Activated naive CD8-positive, alpha-beta T cell treated with anti-CD3 and anti-CD28 coated beads, Interleukin-2, amount 50 U/mL, for 24 hours (primary cell): ENCODE results near the gene MAP1B.

Experiments used
- ATAC-seq: fragments of 150-1000 bp; cut with Tn5 transposase; one replicate; pipeline ENCODE4 v1.10.0; 2021
- DNase-seq: peaks from one replicate; pipeline ENCODE4 v3.0.0; 2021
- H3K27ac Mint-ChIP-seq: one replicate; pipeline ENCODE4 v1.8.0; 2021; ENCODE audit warnings: mild to moderate bottlenecking, mixed read lengths
- H3K27me3 Mint-ChIP-seq: one replicate; pipeline ENCODE4 v1.8.0; 2021; ENCODE audit warnings: mixed read lengths
- H3K36me3 Mint-ChIP-seq: one replicate; pipeline ENCODE4 v1.8.0; 2021; ENCODE audit warnings: low read depth, mixed read lengths
- H3K4me1 Mint-ChIP-seq: one replicate; pipeline ENCODE4 v1.8.0; 2021; ENCODE audit warnings: mixed read lengths
- H3K4me3 Mint-ChIP-seq: one replicate; pipeline ENCODE4 v1.8.0; 2021; ENCODE audit warnings: mild to moderate bottlenecking, moderate library complexity, mixed read lengths
- H3K9me3 Mint-ChIP-seq: one replicate; pipeline ENCODE4 v1.8.0; 2021; ENCODE audit warnings: mixed read lengths

MAP1B gene

DNA sequence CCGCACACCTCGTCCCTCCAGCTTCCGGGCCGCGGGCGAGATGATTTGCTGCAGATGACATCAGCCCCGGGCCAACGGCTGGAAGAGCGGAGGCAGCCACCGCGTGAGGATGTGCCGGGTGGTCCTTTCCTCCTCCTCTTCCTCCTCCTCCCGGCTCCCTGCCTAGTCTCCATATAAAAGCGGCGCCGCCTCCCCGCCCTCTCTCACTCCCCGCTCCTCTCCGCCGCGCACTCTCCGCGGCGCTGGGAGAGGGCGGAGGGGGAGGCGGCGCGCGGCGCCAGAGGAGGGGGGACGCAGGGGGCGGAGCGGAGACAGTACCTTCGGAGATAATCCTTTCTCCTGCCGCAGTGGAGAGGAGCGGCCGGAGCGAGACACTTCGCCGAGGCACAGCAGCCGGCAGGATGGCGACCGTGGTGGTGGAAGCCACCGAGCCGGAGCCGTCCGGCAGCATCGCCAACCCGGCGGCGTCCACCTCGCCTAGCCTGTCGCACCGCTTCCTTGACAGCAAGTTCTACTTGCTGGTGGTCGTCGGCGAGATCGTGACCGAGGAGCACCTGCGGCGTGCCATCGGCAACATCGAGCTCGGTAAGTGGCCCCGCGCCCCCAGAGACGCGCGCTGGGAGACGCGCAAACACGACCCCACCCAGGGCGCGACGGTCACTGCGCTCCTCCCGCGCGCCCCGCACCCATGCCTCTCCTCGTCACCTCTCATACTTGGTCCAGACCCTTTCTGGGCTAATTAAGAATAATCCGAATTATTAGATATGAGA is at the start of gene MAP1B:
Gene MAP1B, plus strand, starts transcription at position 345 of the 770 bp plus-strand sequence. Its CDS starts 57 bp downstream, at position 402.
- no peaks in the 10 kb centered on the region for H3K9me3 Mint-ChIP-seq
- ATAC-seq (peak; percentile 22), DNase-seq (peak; percentile 4)
- H3K4me1 Mint-ChIP-seq = peaks cover 9% of the 10 kb centered on the region
- H3K36me3 Mint-ChIP-seq = no peaks in the 10 kb centered on the region
- H3K27me3 Mint-ChIP-seq = peaks cover 67% of the 10 kb centered on the region
- H3K27ac Mint-ChIP-seq = no peak within 1 kb of the TSS
- peak within 1 kb of the TSS; percentile 38 for H3K4me3 Mint-ChIP-seq

DNA sequence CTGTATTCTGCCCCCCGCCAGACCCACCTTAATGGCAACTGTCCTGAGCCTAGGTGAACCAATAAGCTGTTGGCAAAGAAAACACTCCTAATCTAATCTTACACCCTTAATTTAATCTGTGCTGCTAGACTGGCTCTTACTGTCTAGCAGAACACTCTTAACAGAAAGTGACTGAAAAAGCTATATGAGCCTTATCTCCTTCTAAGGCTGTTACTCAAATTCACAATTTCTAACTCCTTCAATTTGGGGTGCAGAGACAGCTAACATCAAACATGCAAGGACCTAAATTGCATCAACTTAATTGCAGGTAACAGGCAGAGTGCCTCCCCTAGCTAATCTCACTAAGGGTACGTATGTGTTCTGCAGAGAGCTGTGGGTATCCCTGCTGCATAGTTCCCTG is 49.5 kb upstream of the MAP1B start:
- no peaks in the 10 kb centered on the region for H3K9me3 Mint-ChIP-seq
- H3K36me3 Mint-ChIP-seq = no peaks in the 10 kb centered on the region
- H3K27me3 Mint-ChIP-seq = peaks cover 9% of the 10 kb centered on the region
- no peak for ATAC-seq
- no peaks in the 10 kb centered on the region for H3K4me1 Mint-ChIP-seq
- no peak for DNase-seq
- no peak overlapping the region for H3K27ac Mint-ChIP-seq
- H3K4me3 Mint-ChIP-seq = no peak overlapping the region

DNA sequence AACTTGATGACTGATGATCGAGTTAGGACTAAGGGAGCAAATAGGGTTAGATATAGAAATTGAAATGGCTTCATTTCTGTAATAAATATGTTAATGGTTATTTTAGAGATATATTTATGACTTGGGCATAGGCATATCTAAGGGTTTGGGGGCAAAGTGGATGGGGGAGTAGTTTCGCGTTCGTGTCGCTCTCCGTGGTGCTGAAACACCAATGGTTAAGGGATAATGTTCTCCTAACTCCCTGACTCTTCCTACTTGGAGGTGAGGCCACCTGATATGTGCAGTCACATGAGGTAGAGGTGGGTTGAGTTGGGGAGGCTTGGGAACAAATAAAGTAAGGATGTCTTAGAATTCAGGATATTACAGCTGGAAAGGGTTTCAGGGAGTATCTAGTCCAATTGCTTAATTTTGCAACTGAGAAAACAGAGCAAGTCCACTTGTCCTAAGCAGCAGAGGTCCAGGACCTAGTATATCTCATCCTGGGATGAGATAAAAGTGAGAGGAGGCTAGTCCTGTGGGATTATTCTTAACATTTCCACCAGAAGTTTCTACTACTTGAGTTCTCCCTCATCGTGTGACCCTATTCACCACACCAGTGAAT is 44.0 kb upstream of the MAP1B start:
- no peaks in the 10 kb centered on the region for H3K4me1 Mint-ChIP-seq
- H3K27me3 Mint-ChIP-seq = peaks cover 12% of the 10 kb centered on the region
- no peaks in the 10 kb centered on the region for H3K9me3 Mint-ChIP-seq
- DNase-seq (peak; percentile 18), ATAC-seq (no peak)
- no peak overlapping the region for H3K4me3 Mint-ChIP-seq
- no peaks in the 10 kb centered on the region for H3K36me3 Mint-ChIP-seq
- H3K27ac Mint-ChIP-seq = no peak overlapping the region

DNA sequence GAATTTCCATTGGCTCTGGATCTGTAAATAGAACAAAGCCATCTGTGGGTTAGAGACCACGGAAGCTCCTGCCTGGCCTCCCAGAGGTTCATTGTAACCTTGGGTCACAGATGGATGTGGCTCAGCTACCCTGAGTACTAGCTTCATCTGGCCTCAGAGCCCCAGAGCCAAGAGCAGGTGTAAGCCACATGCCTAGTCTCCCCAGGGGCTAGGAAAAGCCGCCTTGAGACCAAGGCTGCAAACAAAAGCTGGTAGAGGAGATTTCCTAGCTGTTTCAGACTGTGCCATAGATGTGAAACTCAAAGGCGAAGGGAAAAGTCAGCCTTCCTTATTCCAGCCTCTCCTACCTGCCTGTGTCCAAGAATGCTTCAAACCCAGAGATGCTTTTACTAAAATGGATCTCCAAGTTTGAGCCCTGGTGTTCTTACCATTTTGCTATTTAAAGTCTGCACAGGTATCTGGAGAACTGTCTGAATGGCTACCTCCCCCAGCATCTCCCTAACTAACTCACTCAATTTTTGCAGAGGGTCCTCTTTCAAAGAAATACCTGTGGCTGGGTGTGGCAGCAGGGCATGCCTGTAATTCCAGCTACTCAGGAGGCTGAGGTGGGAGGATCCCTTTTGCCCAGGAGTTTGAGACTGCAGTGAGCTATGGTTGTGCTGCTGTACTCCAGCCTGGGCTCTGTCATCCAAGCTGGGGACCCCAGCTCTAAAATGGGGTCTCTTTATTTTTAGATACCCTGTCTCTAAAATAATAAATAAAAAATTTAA is 42.3 kb upstream of the MAP1B start:
- DNase-seq (no peak), ATAC-seq (no peak)
- no peak overlapping the region for H3K27ac Mint-ChIP-seq
- no peaks in the 10 kb centered on the region for H3K4me1 Mint-ChIP-seq
- H3K9me3 Mint-ChIP-seq = no peaks in the 10 kb centered on the region
- H3K36me3 Mint-ChIP-seq = no peaks in the 10 kb centered on the region
- H3K27me3 Mint-ChIP-seq = peaks cover 8% of the 10 kb centered on the region
- H3K4me3 Mint-ChIP-seq = no peak overlapping the region

DNA sequence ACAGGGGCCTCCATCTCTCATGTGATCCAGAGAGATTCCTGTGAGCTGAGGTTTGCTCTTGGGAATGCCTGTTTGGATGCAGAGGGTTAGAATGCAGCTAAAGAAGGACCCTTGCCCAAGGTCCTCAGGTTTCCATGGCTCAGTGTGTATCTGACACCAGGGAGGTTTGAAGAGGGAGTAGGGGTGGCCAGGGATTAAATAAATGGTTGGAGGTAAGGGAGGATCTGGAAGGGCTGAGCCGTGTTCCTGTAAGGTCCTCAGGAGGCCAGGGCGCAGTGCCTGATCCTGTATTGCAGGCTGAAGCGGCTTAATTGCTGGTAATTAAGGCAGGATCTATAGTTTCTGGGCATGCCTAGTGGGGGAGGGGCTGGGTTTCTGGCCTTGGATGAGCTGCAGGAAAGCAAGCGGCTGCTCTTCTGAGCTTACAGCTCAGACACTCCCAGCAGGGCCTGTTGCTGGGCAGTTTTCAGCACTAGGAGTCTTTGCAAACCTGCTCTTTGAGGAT is 41.5 kb upstream of the MAP1B start:
- no peak overlapping the region for H3K27ac Mint-ChIP-seq
- no peaks in the 10 kb centered on the region for H3K9me3 Mint-ChIP-seq
- H3K4me3 Mint-ChIP-seq = no peak overlapping the region
- H3K36me3 Mint-ChIP-seq = no peaks in the 10 kb centered on the region
- DNase-seq = no peak
- no peak for ATAC-seq
- peaks cover 8% of the 10 kb centered on the region for H3K27me3 Mint-ChIP-seq
- no peaks in the 10 kb centered on the region for H3K4me1 Mint-ChIP-seq

DNA sequence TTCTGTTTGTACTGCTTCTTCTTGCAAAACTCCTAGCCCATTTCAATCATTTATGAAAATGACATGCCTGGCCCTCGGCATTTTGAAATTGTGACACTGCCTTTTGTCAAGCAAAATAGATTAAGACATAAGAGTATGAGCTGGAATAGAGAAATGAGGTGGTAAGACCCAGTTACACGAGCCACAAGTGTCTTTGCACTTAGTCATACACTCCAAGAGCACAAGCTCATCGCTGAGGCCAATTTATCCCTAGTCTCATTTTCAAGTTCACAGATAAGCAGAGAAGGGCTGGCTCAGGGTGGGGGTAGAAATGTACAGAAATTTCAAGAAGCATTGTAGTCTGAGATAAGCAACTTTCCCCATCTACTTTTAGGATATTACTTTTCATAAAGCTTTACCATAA is 40.6 kb upstream of the MAP1B start:
- DNase-seq (no peak), ATAC-seq (no peak)
- Mint-ChIP-seq H3K27ac (no peak overlapping the region), H3K9me3 (no peaks in the 10 kb centered on the region), H3K4me3 (no peak overlapping the region), H3K4me1 (no peaks in the 10 kb centered on the region), H3K36me3 (no peaks in the 10 kb centered on the region), H3K27me3 (peaks cover 8% of the 10 kb centered on the region)

DNA sequence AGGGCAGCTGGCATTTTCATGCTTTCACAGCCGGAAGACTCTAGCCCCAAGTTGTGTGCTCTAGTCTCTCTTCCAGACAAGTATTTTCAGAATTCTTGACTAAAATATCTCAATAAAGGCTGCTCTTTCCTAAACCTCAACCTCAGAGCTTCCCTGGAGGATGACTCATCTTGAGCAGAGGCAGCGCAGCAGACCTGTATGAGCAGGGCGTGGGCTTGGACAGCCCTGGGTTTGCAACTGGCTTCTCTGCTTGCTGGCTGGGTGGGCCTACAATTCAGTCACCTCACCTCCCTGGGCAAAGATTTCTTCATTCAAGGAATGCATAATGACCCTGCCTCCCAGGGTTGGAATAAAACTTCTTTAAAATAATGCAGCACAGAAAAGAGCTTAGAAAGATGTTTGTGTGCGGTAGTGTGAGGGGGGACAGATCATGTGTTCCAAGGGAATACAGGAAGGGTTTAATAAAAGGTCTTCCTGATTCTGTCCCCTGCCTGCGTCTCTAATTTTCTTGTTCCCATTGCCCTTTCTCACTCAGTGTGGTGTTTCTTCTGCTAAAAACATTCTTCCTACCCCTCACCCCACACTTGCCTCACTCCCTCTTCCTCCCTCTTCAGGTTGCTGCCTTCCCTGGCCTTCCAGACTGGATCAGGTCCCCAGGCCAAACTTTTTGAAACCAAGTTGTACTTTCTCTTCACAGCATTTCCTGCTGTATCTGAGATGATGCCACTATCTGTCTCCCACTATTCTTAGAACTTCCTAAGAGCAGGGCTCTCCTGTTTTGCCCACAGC is 39.4 kb upstream of the MAP1B start:
- Mint-ChIP-seq H3K36me3 (no peaks in the 10 kb centered on the region), H3K27me3 (peaks cover 8% of the 10 kb centered on the region), H3K27ac (no peak overlapping the region), H3K4me1 (no peaks in the 10 kb centered on the region), H3K4me3 (no peak overlapping the region), H3K9me3 (no peaks in the 10 kb centered on the region)
- ATAC-seq (no peak), DNase-seq (no peak)

DNA sequence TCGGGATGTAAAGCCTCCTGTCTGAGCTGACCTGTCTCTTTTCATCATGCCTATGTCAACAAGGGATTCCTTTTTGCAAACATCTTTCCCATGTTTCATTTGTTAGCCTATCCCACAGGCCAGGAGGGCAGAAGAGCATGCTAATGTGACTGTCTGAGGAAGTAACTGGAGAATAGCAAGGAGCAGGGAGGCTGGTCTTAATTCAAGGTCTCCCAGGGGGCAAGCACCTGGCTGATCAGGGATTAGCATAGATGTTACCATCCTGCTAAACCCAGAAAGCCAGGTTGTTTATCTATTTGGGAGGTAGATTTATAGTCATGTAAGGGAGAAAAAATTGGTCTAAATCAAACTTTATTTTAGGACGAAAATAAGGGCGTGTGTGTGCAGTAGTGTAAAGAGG is 36.7 kb upstream of the MAP1B start:
- Mint-ChIP-seq H3K27ac (no peak overlapping the region), H3K36me3 (no peaks in the 10 kb centered on the region)

DNA sequence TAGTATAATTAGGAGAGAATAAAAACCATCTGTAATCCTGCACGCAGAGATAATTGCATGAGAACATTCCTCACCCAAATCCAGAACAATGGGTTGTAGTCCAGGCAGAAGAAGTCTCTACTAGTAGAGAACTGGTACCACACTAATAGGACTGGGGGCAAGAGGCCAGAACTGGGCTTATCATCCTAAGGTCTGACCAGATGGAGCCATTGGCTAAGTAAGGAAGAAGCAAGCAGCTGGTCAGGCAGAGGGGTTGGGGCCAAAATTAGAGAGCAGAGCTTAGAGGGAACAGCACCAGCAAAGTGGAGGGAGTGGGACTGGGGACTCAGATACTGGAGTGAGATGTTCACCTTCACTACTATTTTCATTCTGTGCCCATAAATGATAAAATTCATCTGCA is 35.4 kb upstream of the MAP1B start:
- DNase-seq (no peak), ATAC-seq (no peak)
- H3K27me3 Mint-ChIP-seq = peaks cover 6% of the 10 kb centered on the region
- no peaks in the 10 kb centered on the region for H3K36me3 Mint-ChIP-seq
- H3K4me1 Mint-ChIP-seq = no peaks in the 10 kb centered on the region
- no peaks in the 10 kb centered on the region for H3K9me3 Mint-ChIP-seq
- no peak overlapping the region for H3K4me3 Mint-ChIP-seq
- H3K27ac Mint-ChIP-seq = no peak overlapping the region

More for the DNA sequence above, 36.7 kb upstream of the MAP1B start:
- H3K4me1 Mint-ChIP-seq = no peaks in the 10 kb centered on the region
- no peak overlapping the region for H3K4me3 Mint-ChIP-seq
- no peak for DNase-seq
- no peaks in the 10 kb centered on the region for H3K9me3 Mint-ChIP-seq
- ATAC-seq = no peak
- peaks cover 6% of the 10 kb centered on the region for H3K27me3 Mint-ChIP-seq

DNA sequence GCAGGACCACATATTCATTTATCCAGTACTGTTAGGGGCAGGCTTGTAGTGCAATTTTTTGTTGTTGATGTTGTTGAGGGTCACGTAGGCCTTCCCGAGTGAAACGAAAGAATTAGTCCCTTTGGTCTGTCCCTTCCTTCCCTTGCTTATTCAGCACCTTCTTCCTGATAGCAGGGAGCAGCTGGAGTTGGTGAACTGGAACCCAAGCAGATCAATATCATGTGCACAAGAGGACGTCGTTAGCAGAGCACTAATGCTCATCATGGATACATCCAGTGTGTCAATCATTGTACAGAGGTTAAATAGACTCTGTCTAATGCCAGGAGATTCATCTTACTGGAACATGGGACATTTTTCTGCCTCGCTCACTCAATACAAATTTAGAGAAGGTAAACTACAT is 33.0 kb upstream of the MAP1B start:
- Mint-ChIP-seq H3K9me3 (no peaks in the 10 kb centered on the region), H3K4me1 (no peaks in the 10 kb centered on the region), H3K36me3 (no peaks in the 10 kb centered on the region), H3K27me3 (peaks cover 4% of the 10 kb centered on the region), H3K27ac (no peak overlapping the region), H3K4me3 (no peak overlapping the region)
- ATAC-seq = no peak
- no peak for DNase-seq

DNA sequence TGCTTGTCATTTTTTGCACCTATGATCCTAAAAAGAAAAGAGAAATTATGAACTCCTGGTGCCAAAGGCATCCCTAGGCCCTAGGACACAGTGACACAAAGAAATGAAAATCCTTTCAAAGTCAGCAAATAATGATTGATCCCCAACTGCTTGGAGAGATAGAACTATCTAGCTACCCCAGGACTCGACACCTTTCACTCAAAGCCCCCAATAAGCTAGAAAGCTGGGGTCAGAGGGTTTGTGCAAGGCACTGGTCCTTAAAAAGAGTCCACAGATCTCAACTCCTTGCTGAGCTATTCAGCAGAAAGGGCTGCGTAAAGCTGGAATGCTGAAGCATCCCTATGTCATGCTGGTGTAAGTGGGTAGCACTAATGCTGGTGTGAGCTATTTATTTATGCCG is 31.8 kb upstream of the MAP1B start:
- ATAC-seq (no peak), DNase-seq (no peak)
- Mint-ChIP-seq H3K4me3 (no peak overlapping the region), H3K36me3 (no peaks in the 10 kb centered on the region), H3K27me3 (peaks cover 10% of the 10 kb centered on the region), H3K4me1 (no peaks in the 10 kb centered on the region), H3K9me3 (no peaks in the 10 kb centered on the region), H3K27ac (no peak overlapping the region)

DNA sequence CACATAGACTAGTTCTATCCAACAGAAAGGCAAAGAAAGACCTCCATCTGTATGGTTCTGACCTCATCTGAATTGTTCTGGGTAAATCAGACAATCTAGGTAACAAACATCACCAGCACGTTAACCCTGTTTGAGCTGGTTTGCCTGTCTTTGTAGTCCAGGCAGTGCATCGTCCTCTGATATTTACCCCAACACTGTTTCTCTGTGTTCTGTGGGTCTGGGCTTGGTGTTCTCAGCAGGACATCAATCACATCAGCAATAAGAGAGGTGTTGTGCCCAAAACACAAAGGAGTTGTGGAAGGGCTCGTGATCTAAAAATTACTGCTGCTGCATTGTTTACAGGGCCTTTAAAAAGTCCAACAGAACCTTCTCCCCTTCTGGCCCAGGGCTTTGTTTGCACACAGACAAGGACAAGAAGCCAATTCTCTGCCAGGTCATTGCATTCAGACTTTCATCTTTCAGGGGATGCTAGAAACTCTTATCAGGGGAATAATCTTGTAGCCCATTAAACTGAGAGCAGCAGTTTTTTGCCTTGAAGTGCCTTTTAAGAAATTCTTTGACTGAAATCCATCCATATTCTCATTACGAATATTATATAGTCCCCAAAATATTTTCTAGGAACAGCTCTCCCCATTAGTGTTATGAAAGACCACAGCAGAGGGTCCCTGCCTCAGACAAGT is 30.5 kb upstream of the MAP1B start:
- no peak for DNase-seq
- no peak for ATAC-seq
- H3K9me3 Mint-ChIP-seq = no peaks in the 10 kb centered on the region
- no peak overlapping the region for H3K27ac Mint-ChIP-seq
- no peaks in the 10 kb centered on the region for H3K36me3 Mint-ChIP-seq
- H3K27me3 Mint-ChIP-seq = peaks cover 11% of the 10 kb centered on the region
- H3K4me3 Mint-ChIP-seq = no peak overlapping the region
- no peaks in the 10 kb centered on the region for H3K4me1 Mint-ChIP-seq

DNA sequence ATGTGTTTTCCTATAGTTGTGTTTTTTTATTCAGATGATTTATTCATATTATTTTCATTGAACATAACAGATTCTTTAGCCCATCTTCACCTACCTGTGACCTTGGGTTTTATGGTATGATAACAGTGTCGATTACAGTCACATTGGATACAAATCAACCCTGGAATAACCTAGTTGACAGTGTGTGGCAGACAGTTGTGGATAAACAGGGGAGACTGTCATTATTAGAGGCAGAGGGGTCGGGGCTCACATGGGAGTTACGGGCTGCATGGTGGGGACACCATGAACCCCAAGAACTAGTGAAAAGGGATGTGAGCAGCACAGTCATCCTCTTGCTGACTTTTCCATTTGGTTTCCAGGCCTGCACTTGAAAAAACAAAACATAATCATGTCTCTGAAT is 29.9 kb upstream of the MAP1B start:
- Mint-ChIP-seq H3K27me3 (peaks cover 16% of the 10 kb centered on the region), H3K4me1 (no peaks in the 10 kb centered on the region)

DNA sequence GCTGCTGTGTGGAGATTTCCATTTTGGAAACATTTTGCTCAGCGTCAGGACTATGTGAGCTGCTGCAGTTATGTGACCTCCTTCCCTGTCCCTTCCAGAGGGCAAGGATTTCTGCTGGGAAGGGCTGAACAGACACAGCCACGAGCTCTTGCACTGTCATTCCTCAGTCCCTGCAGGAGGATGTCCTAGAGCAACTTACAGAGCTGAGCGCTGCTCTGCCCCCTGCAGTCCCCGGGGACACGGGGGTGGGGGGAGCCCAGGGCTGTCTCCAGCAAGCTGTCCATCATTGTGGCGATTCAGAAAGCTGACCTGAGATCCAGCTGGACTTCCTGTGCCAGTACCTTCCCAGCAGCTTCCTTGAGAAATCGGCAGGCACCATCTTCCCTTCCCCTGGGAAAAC is 28.0 kb upstream of the MAP1B start:
- H3K4me1 Mint-ChIP-seq = no peaks in the 10 kb centered on the region
- H3K4me3 Mint-ChIP-seq = no peak overlapping the region

More for the DNA sequence above, 29.9 kb upstream of the MAP1B start:
- DNase-seq (no peak), ATAC-seq (no peak)
- no peaks in the 10 kb centered on the region for H3K36me3 Mint-ChIP-seq
- H3K9me3 Mint-ChIP-seq = no peaks in the 10 kb centered on the region
- H3K27ac Mint-ChIP-seq = no peak overlapping the region
- no peak overlapping the region for H3K4me3 Mint-ChIP-seq

More for the DNA sequence above, 28.0 kb upstream of the MAP1B start:
- Mint-ChIP-seq H3K36me3 (no peaks in the 10 kb centered on the region), H3K27me3 (peaks cover 29% of the 10 kb centered on the region), H3K9me3 (no peaks in the 10 kb centered on the region), H3K27ac (no peak overlapping the region)
- ATAC-seq (no peak), DNase-seq (no peak)
